Liver (tissue), 9 donors: ENCODE data around the gene TLN1. TPM values are rescaled to one million over a fixed set of nuclear protein-coding genes. Genes with fewer than 3 reads are reported as not detected.

Source experiments
- DNase-seq: peaks from one replicate; pipeline ENCODE4 v3.0.0-alpha.2; 2017; ENCODE audit warnings: low spot score
- H3K27ac ChIP-seq, 2 donors: one replicate each; pipeline ENCODE4 v1.7.0; 2013; ENCODE audit warnings: inconsistent platforms in 2 of 2, low read length in 2 of 2, control low read depth in 1 of 2, low read depth in 1 of 2, mild to moderate bottlenecking in 1 of 2
- H3K27me3 ChIP-seq, 4 donors: one replicate each; pipeline versions ENCODE4 v1.6.1 to v1.7.0; 2013; ENCODE audit warnings: low read length in 3 of 4, inconsistent platforms in 1 of 4, mild to moderate bottlenecking in 1 of 4, moderate library complexity in 1 of 4; ENCODE audit not compliant: control insufficient read depth in 4 of 4, insufficient read depth in 4 of 4
- H3K36me3 ChIP-seq, 4 donors: one replicate each; pipeline versions ENCODE4 v1.6.1 to v1.7.0; 2013; ENCODE audit warnings: low read length in 3 of 4, mild to moderate bottlenecking in 3 of 4, low read depth in 1 of 4, moderate library complexity in 1 of 4; ENCODE audit not compliant: control insufficient read depth in 4 of 4, insufficient read depth in 3 of 4
- H3K4me1 ChIP-seq, 4 donors: one replicate each; pipeline versions ENCODE4 v1.6.1 to v1.7.0; 2013; ENCODE audit warnings: low read length in 3 of 4, mild to moderate bottlenecking in 3 of 4, moderate library complexity in 1 of 4; ENCODE audit not compliant: control insufficient read depth in 4 of 4, insufficient read depth in 4 of 4
- H3K4me3 ChIP-seq, 3 donors: one replicate each; pipeline versions ENCODE4 v1.6.1 to v1.7.0; 2013; ENCODE audit warnings: low read length in 3 of 3, control low read depth in 1 of 3, low read depth in 1 of 3, mild to moderate bottlenecking in 1 of 3
- H3K9ac ChIP-seq, 2 donors: one replicate each; pipeline ENCODE4 v1.7.0; 2013; ENCODE audit warnings: low read length in 2 of 2, mild to moderate bottlenecking in 2 of 2, moderate library complexity in 2 of 2, control low read depth in 1 of 2, low read depth in 1 of 2
- H3K9me3 ChIP-seq, 4 donors: one replicate each; pipeline versions ENCODE4 v1.6.1 to v1.7.0; 2013; ENCODE audit warnings: low read length in 3 of 4; ENCODE audit not compliant: control insufficient read depth in 4 of 4
- ATF3 ChIP-seq: IDR thresholded peaks from 2 replicates; pipeline ENCODE4 v1.6.1; 2016; ENCODE audit warnings: antibody characterized with exemption
- CTCF ChIP-seq: fragments of 150-350 bp; IDR thresholded peaks from 2 replicates; pipeline ENCODE4 v1.5.1; 2017; ENCODE audit warnings: improper control_type of control experiment, low read depth, low read length; ENCODE audit not compliant: missing input control
- EGR1 ChIP-seq, 2 donors: IDR thresholded peaks; 2 replicates each; pipeline ENCODE4 v1.6.1; 2016 to 2018; ENCODE audit warnings: antibody characterized with exemption in 2 of 2, low read depth in 2 of 2
- FOXA1 ChIP-seq: IDR thresholded peaks from 2 replicates; pipeline ENCODE4 v1.6.1; 2016; ENCODE audit warnings: antibody characterized with exemption
- FOXA2 ChIP-seq: IDR thresholded peaks from 2 replicates; pipeline ENCODE4 v1.6.1; 2016; ENCODE audit warnings: antibody characterized with exemption
- GABPA ChIP-seq, 2 donors: IDR thresholded peaks in 1 of 2; conservative IDR thresholded peaks in 1 of 2; 2 replicates each; pipeline ENCODE4 v1.6.1; 2016; ENCODE audit warnings: antibody characterized with exemption in 2 of 2, mild to moderate bottlenecking in 1 of 2, moderate library complexity in 1 of 2
- HNF4A ChIP-seq, 2 donors: conservative IDR thresholded peaks; 2 replicates each; pipeline ENCODE4 v1.6.1; 2016; ENCODE audit warnings: antibody characterized with exemption in 2 of 2, mild to moderate bottlenecking in 2 of 2
- HNF4G ChIP-seq: IDR thresholded peaks from 2 replicates; pipeline ENCODE4 v1.6.1; 2016; ENCODE audit warnings: antibody characterized with exemption
- JUND ChIP-seq, 2 donors: IDR thresholded peaks; 2 replicates each; pipeline ENCODE4 v1.6.1; 2016; ENCODE audit warnings: antibody characterized with exemption in 2 of 2
- MAX ChIP-seq: IDR thresholded peaks from 2 replicates; pipeline ENCODE4 v1.6.1; 2016; ENCODE audit warnings: antibody characterized with exemption
- NR2F2 ChIP-seq: IDR thresholded peaks from 2 replicates; pipeline ENCODE4 v1.6.1; 2016; ENCODE audit warnings: antibody characterized with exemption
- RAD21 ChIP-seq, 2 donors: IDR thresholded peaks; 2 replicates each; pipeline ENCODE4 v1.6.1; 2016; ENCODE audit warnings: antibody characterized with exemption in 2 of 2, mild to moderate bottlenecking in 2 of 2
- REST ChIP-seq: IDR thresholded peaks from 2 replicates; pipeline ENCODE4 v1.6.1; 2016; ENCODE audit warnings: antibody characterized with exemption, mild to moderate bottlenecking
- RXRA ChIP-seq, 2 donors: IDR thresholded peaks; 2 replicates each; pipeline ENCODE4 v1.6.1; 2017 to 2018; ENCODE audit warnings: antibody characterized with exemption in 2 of 2, mild to moderate bottlenecking in 1 of 2
- SP1 ChIP-seq: IDR thresholded peaks from 2 replicates; pipeline ENCODE4 v1.6.1; 2018; ENCODE audit warnings: antibody characterized with exemption, mild to moderate bottlenecking
- TAF1 ChIP-seq: conservative IDR thresholded peaks from 2 replicates; pipeline ENCODE4 v1.6.1; 2016; ENCODE audit warnings: antibody characterized with exemption, mild to moderate bottlenecking
- YY1 ChIP-seq: IDR thresholded peaks from 2 replicates; pipeline ENCODE4 v1.6.1; 2016; ENCODE audit warnings: antibody characterized with exemption, mild to moderate bottlenecking
- ZBTB33 ChIP-seq: IDR thresholded peaks from 2 replicates; pipeline ENCODE4 v1.6.1; 2016; ENCODE audit warnings: antibody characterized with exemption
- WGBS: extraction: QIAGEN DNeasy Blood & Tissue Kit; methylation state at CpG from one replicate; pipeline ENCODE4 v1.1.7; 2013; 5-methylcytosine and 5-hydroxymethylcytosine counted together
- polyA plus RNA-seq, 2 donors: library from polyadenylated mRNA; stranded (reverse) in 1 of 2; unstranded in 1 of 2; fragments of 200-250 nt in 1 of 2; fragments of >200 nt in 1 of 2; fragmentation: Nextera tagmentation in 1 of 2; extraction: Ambion mirVana in 1 of 2; gene quantifications; one replicate each; pipeline versions ENCODE4 v1.2.1 to v1.2.3, GENCODE V29; 2013 to 2015
- total RNA-seq, 2 donors: library from RNA; depleted of rRNA; stranded (reverse); fragments of >200 nt; gene quantifications; one replicate each; pipeline ENCODE4 v1.2.3, GENCODE V29; 2014
- donor health status: healthy.
- donor health status: healthy.
- donor health status: healthy.
- donor health status: healthy.
- donor health status: healthy.

TLN1 gene
- total and polyA plus RNA-seq, 4 donors: 24.5 to 184 (median 125) TPM

GRCh38 chr9:35725362-35725761, 6.6 kb downstream of the TLN1 start:
- TF ChIP-seq FOXA2: no peak
- Histone ChIP-seq H3K27ac (no peak overlapping the region), H3K4me1 (peaks cover 19 to 40% (median 36%) of the 10 kb centered on the region in 4 donors), H3K36me3 (peaks cover 19 to 51% (median 49%) of the 10 kb centered on the region in 4 donors), H3K4me3 (no peak overlapping the region), H3K9me3 (no peaks in the 10 kb centered on the region), H3K9ac (no peak overlapping the region), H3K27me3 (no peaks in the 10 kb centered on the region)
- no peak for DNase-seq
- 97% methylated on average over 11 of the region's 11 CpGs for WGBS

- Histone ChIP-seq H3K9ac (no peak overlapping the region), H3K27me3 (no peaks in the 10 kb centered on the region), H3K36me3 (peaks cover 29 to 66% (median 63%) of the 10 kb centered on the region in 4 donors), H3K4me1 (peaks cover 9 to 26% (median 21%) of the 10 kb centered on the region in 4 donors), H3K27ac (no peak overlapping the region), H3K4me3 (no peak overlapping the region), H3K9me3 (no peaks in the 10 kb centered on the region)
- 95% methylated on average over 8 of the region's 8 CpGs for WGBS
- no peak for DNase-seq
- TF ChIP-seq JUND (IDR thresholded peaks at IDR 0.05) (no peak), ATF3 (no peak), SP1 (no peak), ZBTB33 (no peak), FOXA2 (no peak), EGR1 (IDR thresholded peaks at IDR 0.05; ENCODE audit: low read depth in 2 of 2) (no peak), CTCF (no peak), FOXA1 (no peak), REST (no peak), TAF1 (no peak), HNF4G (no peak), HNF4A (conservative IDR thresholded peaks at IDR 0.05) (no peak), RXRA (IDR thresholded peaks at IDR 0.05) (no peak), YY1 (no peak), NR2F2 (no peak), GABPA (IDR thresholded peaks at IDR 0.05 in 1 of 2, conservative IDR thresholded peaks at IDR 0.05 in 1 of 2) (no peak), MAX (no peak), RAD21 (IDR thresholded peaks at IDR 0.05) (no peak)
Measured at GRCh38 chr9:35723908-35724307, 8.1 kb downstream of the TLN1 start.
